A549 (cell line): ENCODE measurements around the gene FLVCR2. TPM values are rescaled to one million over a fixed set of nuclear protein-coding genes. Genes with fewer than 3 reads are reported as not detected.

Source experiments
- ATAC-seq, 2 experiments: fragments of 200-7000 bp in 1 of 2; fragments of >200 bp in 1 of 2; cut with Nextera tagmentation in 1 of 2; cut with Tn5 transposase in 1 of 2; 3 replicates each; pipeline versions ENCODE4 v1.8.0 to v1.9.1; 2018 to 2020; ENCODE audit warnings: mild to moderate bottlenecking in 1 of 2, moderate library complexity in 1 of 2
- CTCF ChIA-PET: fragments of 300-600 bp; sonication (Branson Sonifier 250); formaldehyde crosslinking; extraction: SDS; loops from one replicate; lab custom pipeline; 2021; ENCODE audit warnings: antibody characterized with exemption, inconsistent platforms; lab: Yijun Ruan, JAX
- POLR2A ChIA-PET: fragments of 350-600 bp; formaldehyde crosslinking; extraction: SDS; loops from one replicate; lab custom pipeline; 2021; ENCODE audit warnings: antibody characterized with exemption, inconsistent platforms; lab: Yijun Ruan, JAX
- DNase-seq, 2 experiments: peaks; one replicate each; pipeline versions ENCODE4 v3.0.0 to v3.0.0-alpha.2; 2011 to 2016; ENCODE audit warnings: low read depth in 1 of 2, low spot score in 1 of 2
- FAIRE-seq: peaks from 2 replicates; lab custom pipeline; 2011; peaks lifted over from hg19 to GRCh38; lab: Jason Lieb, UNC
- H3K27ac ChIP-seq, 2 experiments: fragments of >200 bp; sonication (Bioruptor Twin); formaldehyde crosslinking; 3 replicates each; pipeline ENCODE4 v1.5.1; 2016 to 2017
- H3K4me1 ChIP-seq: fragments of >200 bp; sonication (Bioruptor Twin); formaldehyde crosslinking; 3 replicates; pipeline ENCODE4 v1.6.1; 2016
- H3K4me2 ChIP-seq: fragments of >200 bp; sonication (Bioruptor Twin); formaldehyde crosslinking; 3 replicates; pipeline ENCODE4 v1.6.1; 2016
- H3K4me3 ChIP-seq: fragments of >200 bp; sonication (Bioruptor Twin); formaldehyde crosslinking; 3 replicates; pipeline ENCODE4 v1.5.1; 2016
- H3K9me3 ChIP-seq: fragments of >200 bp; sonication (Bioruptor Twin); formaldehyde crosslinking; 3 replicates; pipeline ENCODE4 v1.6.1; 2016
- CHD4 ChIP-seq: fragments of 200-600 bp; sonication (generic); IDR thresholded peaks from 2 replicates; pipeline ENCODE4 v1.6.1; 2016; ENCODE audit warnings: antibody characterized with exemption, mild to moderate bottlenecking, borderline replicate concordance
- EHF ChIP-seq: fragments of 250-450 bp; sonication (Bioruptor Pico); IDR thresholded peaks from 2 replicates; pipeline ENCODE4 v1.5.0; 2020; ENCODE audit warnings: mild to moderate bottlenecking
- JUN ChIP-seq, 2 experiments: fragments of >200 bp; sonication (Bioruptor Twin); formaldehyde crosslinking; IDR thresholded peaks; 2 replicates in 1 of 2; 3 replicates in 1 of 2; pipeline ENCODE4 v1.6.1; 2016 to 2017
- JUNB ChIP-seq: fragments of >200 bp; sonication (Bioruptor Twin); formaldehyde crosslinking; IDR thresholded peaks from 2 replicates; pipeline ENCODE4 v1.6.1; 2016
- KDM5A ChIP-seq: fragments of 200-600 bp; sonication (generic); IDR thresholded peaks from 2 replicates; pipeline ENCODE4 v1.6.1; 2016; ENCODE audit warnings: antibody characterized with exemption, mild to moderate bottlenecking
- MAZ ChIP-seq: fragments of 150-350 bp; IDR thresholded peaks from 2 replicates; pipeline ENCODE4 v1.6.1; 2014; ENCODE audit warnings: antibody characterized with exemption, low read depth, low read length, borderline replicate concordance
- NFE2L2 ChIP-seq: fragments of 150-350 bp; conservative IDR thresholded peaks from 2 replicates; pipeline ENCODE4 v1.6.1; 2014; ENCODE audit warnings: low read length
- NPAS2 ChIP-seq: fragments of 250-450 bp; sonication (Bioruptor Pico); IDR thresholded peaks from 2 replicates; pipeline ENCODE4 v1.8.0; 2022; ENCODE audit warnings: mild to moderate bottlenecking, moderate library complexity, borderline replicate concordance
- POLR2A ChIP-seq: IDR thresholded peaks from 2 replicates; pipeline ENCODE4 v1.6.1; 2012; ENCODE audit warnings: mild to moderate bottlenecking, low read length
- RAD21 ChIP-seq, 2 experiments: fragments of >200 bp in 1 of 2; sonication (Bioruptor Twin) in 1 of 2; formaldehyde crosslinking in 1 of 2; IDR thresholded peaks in 1 of 2; conservative IDR thresholded peaks in 1 of 2; 2 replicates in 1 of 2; 3 replicates in 1 of 2; pipeline ENCODE4 v1.6.1; 2012 to 2018; ENCODE audit warnings: inconsistent platforms in 1 of 2
- RCOR1 ChIP-seq: fragments of 150-350 bp; IDR thresholded peaks from 2 replicates; pipeline ENCODE4 v1.6.1; 2014; ENCODE audit warnings: antibody characterized with exemption, low read length, low read depth
- RNF2 ChIP-seq: fragments of 200-600 bp; sonication (generic); IDR thresholded peaks from 2 replicates; pipeline ENCODE4 v1.6.1; 2016; ENCODE audit warnings: low read depth, mild to moderate bottlenecking, antibody characterized with exemption, moderate library complexity, borderline replicate concordance
- SMC3 ChIP-seq: fragments of >200 bp; sonication (Bioruptor Twin); formaldehyde crosslinking; IDR thresholded peaks from 3 replicates; pipeline ENCODE4 v1.6.1; 2018; ENCODE audit warnings: inconsistent platforms
- WGBS: methylation state at CpG from one replicate; pipeline ENCODE4 v1.1.6; 2017; ENCODE audit errors: missing lambda C conversion rate; 5-methylcytosine and 5-hydroxymethylcytosine counted together
- polyA plus RNA-seq, 4 experiments: library from polyadenylated mRNA; depleted of rRNA in 3 of 4; stranded (reverse); fragments of >200 nt; fragmentation: RNase III in 1 of 4; extraction: RNeasy Plus Mini Kit Qiagen cat#74134 plus additional on column Dnase treatment in 1 of 4; gene quantifications; 2 replicates in 3 of 4; 3 replicates in 1 of 4; pipeline ENCODE4 v1.2.3, GENCODE V29; 2011 to 2017
- TF ChIP-seq, protein P1 (sequence below): fragments of >200 bp; sonication (Bioruptor Twin); formaldehyde crosslinking; IDR thresholded peaks from 3 replicates; pipeline ENCODE4 v1.5.1; 2016
- TF ChIP-seq, protein P2 (sequence below): IDR thresholded peaks from 2 replicates; pipeline ENCODE4 v1.6.1; 2012
- TF ChIP-seq, protein P3 (sequence below): fragments of 450-650 bp; IDR thresholded peaks from 2 replicates; pipeline ENCODE4 v1.6.1; 2014; ENCODE audit warnings: antibody characterized with exemption
- TF ChIP-seq, protein P4 (sequence below): fragments of 200-600 bp; sonication (generic); IDR thresholded peaks from 2 replicates; pipeline ENCODE4 v1.6.1; 2016; ENCODE audit warnings: antibody characterized with exemption, mild to moderate bottlenecking, moderate library complexity
- TF ChIP-seq, protein P5 (sequence below): fragments of 150-350 bp; IDR thresholded peaks from 2 replicates; pipeline ENCODE4 v1.6.1; 2014; ENCODE audit warnings: low read depth, mild to moderate bottlenecking, low read length

FLVCR2 gene
- polyA plus RNA-seq, 2 of the 4 experiments (the other 2 are of a cell fraction): 3.8 to 3.9 TPM

DNA sequence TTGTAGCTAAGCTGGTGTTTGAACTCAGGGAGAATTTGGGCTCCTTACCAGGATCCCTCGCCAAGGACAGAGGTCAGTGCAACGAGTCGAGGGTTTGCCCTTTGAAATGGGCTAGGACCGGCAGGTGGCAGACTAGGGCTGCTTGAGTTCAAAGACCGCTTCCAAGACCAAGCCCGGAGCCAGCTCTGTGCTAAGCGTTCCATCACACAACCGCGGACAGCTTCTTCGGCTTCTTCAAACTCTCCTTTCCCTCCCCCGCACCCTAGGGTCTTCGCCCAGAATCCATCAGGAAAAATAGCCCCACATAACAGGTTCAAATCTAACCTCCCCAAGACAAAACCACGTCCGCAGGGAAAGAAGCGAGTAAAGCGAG lies 705 bp upstream of the FLVCR2 start (continued):
- TF ChIP-seq NPAS2: no peak

DNA sequence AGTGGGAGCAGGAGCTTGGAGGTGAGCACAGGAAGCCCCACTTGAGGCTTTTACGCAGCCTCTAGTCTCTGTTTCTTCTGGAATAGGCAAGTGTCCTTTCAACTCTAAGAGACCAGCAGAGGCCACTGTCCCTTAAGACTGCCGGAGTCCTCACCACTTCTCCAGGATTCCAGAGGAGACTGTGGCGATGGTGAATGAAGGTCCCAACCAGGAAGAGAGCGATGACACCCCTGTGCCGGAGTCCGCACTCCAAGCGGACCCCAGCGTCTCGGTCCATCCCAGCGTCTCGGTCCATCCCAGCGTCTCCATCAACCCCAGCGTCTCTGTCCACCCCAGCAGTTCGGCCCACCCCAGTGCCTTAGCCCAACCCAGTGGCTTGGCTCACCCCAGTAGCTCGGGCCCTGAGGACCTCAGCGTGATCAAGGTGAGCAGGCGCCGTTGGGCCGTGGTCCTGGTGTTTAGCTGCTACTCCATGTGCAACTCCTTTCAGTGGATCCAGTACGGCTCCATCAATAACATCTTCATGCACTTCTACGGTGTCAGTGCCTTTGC lies 442 bp downstream of the FLVCR2 start:
- WGBS: 75% methylated on average over 21 of the region's 21 CpGs
- DNase-seq: peak; percentile 35 to 52
- ChIA-PET POLR2A (interaction anchor here (0.6 to 2.2 kb wide), 5 partner anchors 70 to 206 kb away, joined by 3 to 14 read pairs (median 11); partner anchors contain the start of genes ERG28 and TTLL5), CTCF (interaction anchor here (0.9 to 13.7 kb wide), 22 partner anchors 11 to 404 kb away, joined by 3 to 546 read pairs (median 9); partner anchors contain the start of genes ERG28, TGFB3 and TTLL5)
- peak overlapping the region; percentile 93 for H3K4me2 ChIP-seq
- peak overlapping the region; percentile 53 for H3K4me3 ChIP-seq
- FAIRE-seq: no peak
- peaks cover 8% of the 10 kb centered on the region for H3K4me1 ChIP-seq
- H3K27ac ChIP-seq: peak overlapping the region; percentile 75 to 79
- ATAC-seq: peak; percentile 72 to 73
- TF ChIP-seq, protein P1, sequence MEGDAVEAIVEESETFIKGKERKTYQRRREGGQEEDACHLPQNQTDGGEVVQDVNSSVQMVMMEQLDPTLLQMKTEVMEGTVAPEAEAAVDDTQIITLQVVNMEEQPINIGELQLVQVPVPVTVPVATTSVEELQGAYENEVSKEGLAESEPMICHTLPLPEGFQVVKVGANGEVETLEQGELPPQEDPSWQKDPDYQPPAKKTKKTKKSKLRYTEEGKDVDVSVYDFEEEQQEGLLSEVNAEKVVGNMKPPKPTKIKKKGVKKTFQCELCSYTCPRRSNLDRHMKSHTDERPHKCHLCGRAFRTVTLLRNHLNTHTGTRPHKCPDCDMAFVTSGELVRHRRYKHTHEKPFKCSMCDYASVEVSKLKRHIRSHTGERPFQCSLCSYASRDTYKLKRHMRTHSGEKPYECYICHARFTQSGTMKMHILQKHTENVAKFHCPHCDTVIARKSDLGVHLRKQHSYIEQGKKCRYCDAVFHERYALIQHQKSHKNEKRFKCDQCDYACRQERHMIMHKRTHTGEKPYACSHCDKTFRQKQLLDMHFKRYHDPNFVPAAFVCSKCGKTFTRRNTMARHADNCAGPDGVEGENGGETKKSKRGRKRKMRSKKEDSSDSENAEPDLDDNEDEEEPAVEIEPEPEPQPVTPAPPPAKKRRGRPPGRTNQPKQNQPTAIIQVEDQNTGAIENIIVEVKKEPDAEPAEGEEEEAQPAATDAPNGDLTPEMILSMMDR: peak; percentile 25; the same call in 2 of the 3 replicates
- TF ChIP-seq, protein P2, sequence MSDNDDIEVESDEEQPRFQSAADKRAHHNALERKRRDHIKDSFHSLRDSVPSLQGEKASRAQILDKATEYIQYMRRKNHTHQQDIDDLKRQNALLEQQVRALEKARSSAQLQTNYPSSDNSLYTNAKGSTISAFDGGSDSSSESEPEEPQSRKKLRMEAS: no peak
- TF ChIP-seq CHD4 (no peak), SMC3 (0 out of 3 replicates have a peak, but pooled peaks have one; percentile 8), NFE2L2 (no peak), RCOR1 (no peak), KDM5A (no peak), EHF (CRISPR knock-in tag) (no peak), JUN (IDR thresholded peaks at IDR 0.05) (0 out of 5 replicates have a peak, but pooled peaks of 1 of the 2 experiments have one; percentile 10), JUNB (no peak), POLR2A (no peak), MAZ (no peak), RNF2 (no peak), RAD21 (conservative IDR thresholded peaks at IDR 0.05 in 1 of 2, IDR thresholded peaks at IDR 0.05 in 1 of 2) (peak; percentile 9 to 38; a peak in 2 of 5 replicates)
- TF ChIP-seq, protein P3, sequence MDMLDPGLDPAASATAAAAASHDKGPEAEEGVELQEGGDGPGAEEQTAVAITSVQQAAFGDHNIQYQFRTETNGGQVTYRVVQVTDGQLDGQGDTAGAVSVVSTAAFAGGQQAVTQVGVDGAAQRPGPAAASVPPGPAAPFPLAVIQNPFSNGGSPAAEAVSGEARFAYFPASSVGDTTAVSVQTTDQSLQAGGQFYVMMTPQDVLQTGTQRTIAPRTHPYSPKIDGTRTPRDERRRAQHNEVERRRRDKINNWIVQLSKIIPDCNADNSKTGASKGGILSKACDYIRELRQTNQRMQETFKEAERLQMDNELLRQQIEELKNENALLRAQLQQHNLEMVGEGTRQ: no peak
- TF ChIP-seq, protein P4, sequence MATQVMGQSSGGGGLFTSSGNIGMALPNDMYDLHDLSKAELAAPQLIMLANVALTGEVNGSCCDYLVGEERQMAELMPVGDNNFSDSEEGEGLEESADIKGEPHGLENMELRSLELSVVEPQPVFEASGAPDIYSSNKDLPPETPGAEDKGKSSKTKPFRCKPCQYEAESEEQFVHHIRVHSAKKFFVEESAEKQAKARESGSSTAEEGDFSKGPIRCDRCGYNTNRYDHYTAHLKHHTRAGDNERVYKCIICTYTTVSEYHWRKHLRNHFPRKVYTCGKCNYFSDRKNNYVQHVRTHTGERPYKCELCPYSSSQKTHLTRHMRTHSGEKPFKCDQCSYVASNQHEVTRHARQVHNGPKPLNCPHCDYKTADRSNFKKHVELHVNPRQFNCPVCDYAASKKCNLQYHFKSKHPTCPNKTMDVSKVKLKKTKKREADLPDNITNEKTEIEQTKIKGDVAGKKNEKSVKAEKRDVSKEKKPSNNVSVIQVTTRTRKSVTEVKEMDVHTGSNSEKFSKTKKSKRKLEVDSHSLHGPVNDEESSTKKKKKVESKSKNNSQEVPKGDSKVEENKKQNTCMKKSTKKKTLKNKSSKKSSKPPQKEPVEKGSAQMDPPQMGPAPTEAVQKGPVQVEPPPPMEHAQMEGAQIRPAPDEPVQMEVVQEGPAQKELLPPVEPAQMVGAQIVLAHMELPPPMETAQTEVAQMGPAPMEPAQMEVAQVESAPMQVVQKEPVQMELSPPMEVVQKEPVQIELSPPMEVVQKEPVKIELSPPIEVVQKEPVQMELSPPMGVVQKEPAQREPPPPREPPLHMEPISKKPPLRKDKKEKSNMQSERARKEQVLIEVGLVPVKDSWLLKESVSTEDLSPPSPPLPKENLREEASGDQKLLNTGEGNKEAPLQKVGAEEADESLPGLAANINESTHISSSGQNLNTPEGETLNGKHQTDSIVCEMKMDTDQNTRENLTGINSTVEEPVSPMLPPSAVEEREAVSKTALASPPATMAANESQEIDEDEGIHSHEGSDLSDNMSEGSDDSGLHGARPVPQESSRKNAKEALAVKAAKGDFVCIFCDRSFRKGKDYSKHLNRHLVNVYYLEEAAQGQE: no peak
- TF ChIP-seq, protein P5, sequence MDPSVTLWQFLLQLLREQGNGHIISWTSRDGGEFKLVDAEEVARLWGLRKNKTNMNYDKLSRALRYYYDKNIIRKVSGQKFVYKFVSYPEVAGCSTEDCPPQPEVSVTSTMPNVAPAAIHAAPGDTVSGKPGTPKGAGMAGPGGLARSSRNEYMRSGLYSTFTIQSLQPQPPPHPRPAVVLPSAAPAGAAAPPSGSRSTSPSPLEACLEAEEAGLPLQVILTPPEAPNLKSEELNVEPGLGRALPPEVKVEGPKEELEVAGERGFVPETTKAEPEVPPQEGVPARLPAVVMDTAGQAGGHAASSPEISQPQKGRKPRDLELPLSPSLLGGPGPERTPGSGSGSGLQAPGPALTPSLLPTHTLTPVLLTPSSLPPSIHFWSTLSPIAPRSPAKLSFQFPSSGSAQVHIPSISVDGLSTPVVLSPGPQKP: no peak
- H3K9me3 ChIP-seq: no peaks in the 10 kb centered on the region
